Hepatocyte (in vitro differentiated cells): Measurements from ENCODE around the gene CACNA1C.

ENCODE experiments used
- EZH2 ChIP-seq: fragments of 200-600 bp; sonication (generic); IDR thresholded peaks from 2 replicates; pipeline ENCODE4 v1.6.1; 2016; ENCODE audit warnings: antibody characterized with exemption, mild to moderate bottlenecking, borderline replicate concordance
- TF ChIP-seq, protein P1 (sequence below): fragments of 200-600 bp; sonication (generic); IDR thresholded peaks from 2 replicates; pipeline ENCODE4 v1.5.1; 2016; ENCODE audit warnings: antibody characterized with exemption, mild to moderate bottlenecking; ENCODE audit not compliant: poor library complexity

DNA sequence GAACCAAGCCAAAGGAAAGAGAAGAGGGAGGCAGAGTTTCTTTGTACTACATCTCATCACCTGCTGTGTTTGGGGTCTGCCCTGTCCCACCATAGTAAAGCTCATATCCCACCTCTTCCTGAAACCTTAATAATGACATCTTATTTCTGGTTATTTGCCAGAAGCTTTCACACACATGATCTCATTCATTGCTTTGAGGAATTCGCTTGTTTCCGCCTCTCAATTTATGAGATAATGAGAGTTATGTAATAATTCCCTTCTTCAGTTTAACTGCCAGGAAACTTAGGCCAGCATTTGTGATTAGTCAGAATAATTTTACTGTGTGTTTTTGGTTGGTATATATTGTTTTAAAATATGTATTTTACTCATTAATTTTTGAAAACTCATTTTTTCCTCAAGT is 205.2 kb downstream of the CACNA1C start:
- TF ChIP-seq, protein P1, sequence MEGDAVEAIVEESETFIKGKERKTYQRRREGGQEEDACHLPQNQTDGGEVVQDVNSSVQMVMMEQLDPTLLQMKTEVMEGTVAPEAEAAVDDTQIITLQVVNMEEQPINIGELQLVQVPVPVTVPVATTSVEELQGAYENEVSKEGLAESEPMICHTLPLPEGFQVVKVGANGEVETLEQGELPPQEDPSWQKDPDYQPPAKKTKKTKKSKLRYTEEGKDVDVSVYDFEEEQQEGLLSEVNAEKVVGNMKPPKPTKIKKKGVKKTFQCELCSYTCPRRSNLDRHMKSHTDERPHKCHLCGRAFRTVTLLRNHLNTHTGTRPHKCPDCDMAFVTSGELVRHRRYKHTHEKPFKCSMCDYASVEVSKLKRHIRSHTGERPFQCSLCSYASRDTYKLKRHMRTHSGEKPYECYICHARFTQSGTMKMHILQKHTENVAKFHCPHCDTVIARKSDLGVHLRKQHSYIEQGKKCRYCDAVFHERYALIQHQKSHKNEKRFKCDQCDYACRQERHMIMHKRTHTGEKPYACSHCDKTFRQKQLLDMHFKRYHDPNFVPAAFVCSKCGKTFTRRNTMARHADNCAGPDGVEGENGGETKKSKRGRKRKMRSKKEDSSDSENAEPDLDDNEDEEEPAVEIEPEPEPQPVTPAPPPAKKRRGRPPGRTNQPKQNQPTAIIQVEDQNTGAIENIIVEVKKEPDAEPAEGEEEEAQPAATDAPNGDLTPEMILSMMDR: no peak
- TF ChIP-seq EZH2: no peak
